Adrenal gland (tissue), 12 donors: ENCODE results near the gene ZCCHC3. TPM values are rescaled to one million over a fixed set of nuclear protein-coding genes. Genes with fewer than 3 reads are reported as not detected.

ENCODE experiments used
- DNase-seq, 7 donors: peaks; one replicate each; pipeline ENCODE4 v3.0.0-alpha.2; 2019 to 2020
- H3K27ac ChIP-seq, 5 donors: fragments of 200-600 bp; sonication (generic) in 4 of 5; 1 replicate in 3 of 5; 2 replicates in 2 of 5; pipeline versions ENCODE4 v1.5.1 to v1.8.0; 2016 to 2020; ENCODE audit warnings: mild to moderate bottlenecking in 1 of 5
- H3K27me3 ChIP-seq: fragments of 200-600 bp; 2 replicates; pipeline ENCODE4 v1.8.0; 2021
- H3K36me3 ChIP-seq, 2 donors: fragments of 200-600 bp; replicated peaks in 1 of 2; 1 replicate in 1 of 2; 2 replicates in 1 of 2; pipeline versions ENCODE4 v1.5.1 to v1.8.0; 2018 to 2022
- H3K4me1 ChIP-seq, 2 donors: fragments of 200-600 bp; replicated peaks in 1 of 2; 1 replicate in 1 of 2; 2 replicates in 1 of 2; pipeline versions ENCODE4 v1.5.1 to v1.8.0; 2018 to 2021
- H3K4me3 ChIP-seq, 4 donors: fragments of 200-600 bp; sonication (generic) in 3 of 4; one replicate each; pipeline ENCODE4 v1.5.1; 2016 to 2018
- H3K9me3 ChIP-seq, 3 donors: fragments of 200-600 bp; sonication (generic) in 1 of 3; replicated peaks in 1 of 3; 1 replicate in 2 of 3; 2 replicates in 1 of 3; pipeline versions ENCODE4 v1.5.1 to v1.8.0; 2016 to 2021
- POLR2A ChIP-seq, 2 donors: fragments of 450-650 bp; IDR thresholded peaks; one replicate each; pipeline ENCODE4 v1.6.1; 2017; ENCODE audit warnings: antibody characterized with exemption in 2 of 2, mild to moderate bottlenecking in 2 of 2, moderate library complexity in 1 of 2
- WGBS, 4 donors: extraction: QIAGEN DNeasy Blood & Tissue Kit in 2 of 4; methylation state at CpG; one replicate each; pipeline versions ENCODE4 v1.1.5 to v1.1.7; 2013 to 2017; 5-methylcytosine and 5-hydroxymethylcytosine counted together
- intact Hi-C, 2 donors: fragments of 100-400 bp; cut with DNase I; formaldehyde crosslinking; loops; one replicate each; pipeline versions ENCODE4 v1.14.1 to v1.15.0; 2022 to 2023
- polyA plus RNA-seq, 3 donors: library from polyadenylated mRNA; stranded (reverse); fragments of 200-250 nt in 2 of 3; fragments of 350-450 nt in 1 of 3; fragmentation: Illumina TruSeq in 1 of 3; extraction: RNeasy Lipid Tissue Mini Kit (QIAGEN cat#74804) in 1 of 3; gene quantifications; one replicate each; pipeline ENCODE4 v1.2.3, GENCODE V29; 2013 to 2014
- total RNA-seq, 9 donors: library from RNA; depleted of rRNA in 4 of 9; stranded (reverse); fragments of >200 nt in 4 of 9; fragments of 120-200 nt in 1 of 9; fragmentation: NEBNext Ultra II Directional in 1 of 9; extraction: Animal tissue kit (Norgen Biotek cat#: 25700) in 1 of 9; gene quantifications; one replicate each; pipeline versions ENCODE4 v1.1.0 to v1.2.4, GENCODE V29; 2013 to 2023
- TF ChIP-seq, protein P1 (sequence below), 6 experiments: fragments of 450-650 bp in 4 of 6; fragments of 200-600 bp in 2 of 6; sonication (generic) in 1 of 6; IDR thresholded peaks; 1 replicate in 5 of 6; 2 replicates in 1 of 6; pipeline versions ENCODE4 v1.5.1 to v1.8.0; 2016 to 2021; ENCODE audit warnings: antibody characterized with exemption in 6 of 6, mild to moderate bottlenecking in 2 of 6, moderate library complexity in 1 of 6
- donor health status: healthy with polysubstance abuse.
- donor health status: Bipolar disorder and iron deficiency.
- donor health status: DM: yes; HTN: yes; CAD: no.
- donor health status: DM: no; HTN: no; CAD: no.
- donor health status: DM: no; HTN: no; CAD: no.
- donor health status: DM: yes; HTN: yes; CAD: no.

The ZCCHC3 gene
- total and polyA plus RNA-seq, 12 donors = 11.1 to 29.3 (median 16.3) TPM

DNA sequence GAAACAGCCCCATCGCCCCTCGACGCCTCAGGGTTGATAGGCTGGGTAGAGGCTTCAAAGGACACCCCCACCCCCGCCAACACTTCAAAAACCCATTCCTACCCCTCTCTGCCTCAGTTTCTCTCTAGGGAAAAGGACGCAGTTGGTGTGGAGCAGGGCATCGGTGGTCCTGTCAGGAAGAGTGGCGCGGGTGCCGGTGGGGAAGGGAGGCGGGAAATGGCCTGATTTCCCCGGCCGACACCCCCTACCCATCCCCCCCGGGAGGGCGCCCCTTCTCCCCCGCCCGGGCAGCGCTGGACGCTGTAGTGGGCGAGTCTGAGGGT, 49.9 kb downstream of the ZCCHC3 start:
- DNase-seq = peak in 1 of 7 donors; percentile 27
- peaks cover 0 to 11% of the 10 kb centered on the region in 2 donors for H3K4me1 ChIP-seq
- peak overlapping the region; percentile 55 to 96 (median 90) for H3K27ac ChIP-seq
- intact Hi-C loops = no loop called here
- H3K4me3 ChIP-seq = peak overlapping the region; percentile 7 to 73 (median 36)
- H3K27me3 ChIP-seq = no peaks in the 10 kb centered on the region
- H3K9me3 ChIP-seq = no peaks in the 10 kb centered on the region
- H3K36me3 ChIP-seq = peaks cover 0 to 18% of the 10 kb centered on the region in 2 donors
- TF ChIP-seq POLR2A (IDR thresholded peaks at IDR 0.05) = no peak
- TF ChIP-seq, protein P1, sequence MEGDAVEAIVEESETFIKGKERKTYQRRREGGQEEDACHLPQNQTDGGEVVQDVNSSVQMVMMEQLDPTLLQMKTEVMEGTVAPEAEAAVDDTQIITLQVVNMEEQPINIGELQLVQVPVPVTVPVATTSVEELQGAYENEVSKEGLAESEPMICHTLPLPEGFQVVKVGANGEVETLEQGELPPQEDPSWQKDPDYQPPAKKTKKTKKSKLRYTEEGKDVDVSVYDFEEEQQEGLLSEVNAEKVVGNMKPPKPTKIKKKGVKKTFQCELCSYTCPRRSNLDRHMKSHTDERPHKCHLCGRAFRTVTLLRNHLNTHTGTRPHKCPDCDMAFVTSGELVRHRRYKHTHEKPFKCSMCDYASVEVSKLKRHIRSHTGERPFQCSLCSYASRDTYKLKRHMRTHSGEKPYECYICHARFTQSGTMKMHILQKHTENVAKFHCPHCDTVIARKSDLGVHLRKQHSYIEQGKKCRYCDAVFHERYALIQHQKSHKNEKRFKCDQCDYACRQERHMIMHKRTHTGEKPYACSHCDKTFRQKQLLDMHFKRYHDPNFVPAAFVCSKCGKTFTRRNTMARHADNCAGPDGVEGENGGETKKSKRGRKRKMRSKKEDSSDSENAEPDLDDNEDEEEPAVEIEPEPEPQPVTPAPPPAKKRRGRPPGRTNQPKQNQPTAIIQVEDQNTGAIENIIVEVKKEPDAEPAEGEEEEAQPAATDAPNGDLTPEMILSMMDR (IDR thresholded peaks at IDR 0.05) = no peak
- WGBS, 4 donors = 1 to 3% (median 1%) methylated on average over 12 to 19 of the region's 19 CpGs; no CpG with 5 or more reads in 1 of the 4 donors

DNA sequence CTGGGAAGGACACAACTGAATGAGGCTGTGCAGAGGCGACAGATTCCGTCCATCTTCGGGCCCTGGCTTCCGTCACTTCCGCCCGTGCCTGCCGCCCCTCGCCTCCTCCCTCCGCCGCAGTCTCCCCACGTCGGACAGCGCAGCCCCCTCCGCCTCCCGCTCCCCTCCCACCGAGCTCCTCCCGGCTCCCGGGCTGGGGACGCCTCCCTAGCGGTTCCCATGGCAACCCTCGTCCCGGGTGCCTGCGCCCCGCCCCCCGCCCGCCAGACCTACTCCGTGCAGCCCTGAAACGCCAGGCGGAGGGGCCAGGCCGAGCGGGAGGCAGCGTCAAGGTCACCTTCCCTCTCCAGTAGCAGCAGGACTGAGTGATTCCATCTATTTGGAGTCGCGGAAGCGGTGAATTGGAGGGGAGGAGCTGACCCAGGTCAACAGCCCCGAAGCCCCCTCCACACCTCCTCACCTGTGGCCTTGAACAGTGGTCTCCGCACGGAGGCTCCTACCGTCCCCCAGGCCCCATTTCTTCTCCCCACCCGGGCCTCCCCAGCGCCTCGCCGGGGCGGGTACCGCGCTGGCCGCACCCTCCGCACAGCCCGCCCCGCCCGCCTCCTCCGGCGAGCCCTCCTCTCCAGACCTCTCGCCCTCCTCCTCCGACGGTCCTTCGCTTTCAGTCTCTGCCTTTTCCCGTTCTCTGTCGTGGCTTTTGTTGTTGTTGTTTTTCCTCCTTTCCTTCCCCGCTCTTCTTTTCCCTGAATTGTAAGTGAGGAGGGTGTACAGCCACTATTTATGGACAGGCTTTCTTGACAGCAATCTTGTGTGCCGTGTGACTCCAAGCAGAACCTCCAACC, 50.5 kb downstream of the ZCCHC3 start:
- Histone ChIP-seq H3K9me3 (no peaks in the 10 kb centered on the region), H3K4me1 (peaks cover 0 to 11% of the 10 kb centered on the region in 2 donors), H3K36me3 (peaks cover 0 to 18% of the 10 kb centered on the region in 2 donors), H3K27ac (peak overlapping the region; percentile 57 to 96 (median 90)), H3K4me3 (peak overlapping the region; percentile 9 to 73 (median 57)), H3K27me3 (no peaks in the 10 kb centered on the region)
- intact Hi-C loops = no loop called here
- 0 to 2% (median 1%) methylated on average over 20 to 61 of the region's 61 CpGs for WGBS, 4 donors
- DNase-seq = peak; percentile 95 to 98 (median 97)
- peak; percentile 47 to 69 for TF ChIP-seq POLR2A (IDR thresholded peaks at IDR 0.05)
- TF ChIP-seq, protein P1 (IDR thresholded peaks at IDR 0.05) = no peak

DNA sequence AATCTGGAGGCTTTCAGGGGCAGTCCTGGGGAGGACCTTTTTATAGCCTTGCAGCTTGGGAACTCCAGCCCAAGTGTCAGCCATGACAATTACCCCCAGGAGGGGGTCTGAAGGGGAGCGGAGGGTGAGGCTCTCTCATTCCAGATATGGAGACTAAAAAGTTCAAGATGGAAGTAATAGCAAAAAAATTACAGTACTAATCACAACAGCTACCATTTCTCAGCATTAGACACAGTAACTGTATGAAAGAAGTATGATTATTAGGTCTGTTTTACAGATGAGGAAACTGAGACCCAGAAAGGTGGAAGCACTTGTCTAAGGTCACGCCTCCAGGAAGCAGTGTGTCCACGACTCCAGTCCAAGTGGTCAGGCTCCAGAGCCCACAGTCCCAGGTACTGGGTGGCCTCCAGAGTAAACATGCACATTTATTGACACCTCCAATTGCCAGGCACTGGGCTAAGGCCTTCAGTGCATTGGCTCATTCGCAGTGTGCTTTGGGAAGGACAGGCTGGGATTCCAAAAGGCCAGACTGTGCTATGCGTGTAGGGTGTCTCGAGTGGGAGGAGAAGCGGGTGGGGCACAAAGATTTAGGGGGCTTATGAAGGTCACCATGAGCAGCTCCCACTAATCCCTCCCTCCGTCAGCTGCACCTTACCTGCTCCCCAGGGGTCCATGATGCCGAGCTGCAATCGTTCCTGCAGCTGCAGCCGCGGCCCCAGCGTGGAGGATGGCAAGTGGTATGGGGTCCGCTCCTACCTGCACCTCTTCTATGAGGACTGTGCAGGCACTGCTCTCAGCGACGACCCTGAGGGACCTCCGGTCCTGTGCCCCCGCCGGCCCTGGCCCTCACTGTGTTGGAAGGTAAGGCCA, 51.8 kb downstream of the ZCCHC3 start:
- peaks cover 0 to 16% of the 10 kb centered on the region in 2 donors for H3K4me1 ChIP-seq
- no peak overlapping the region for H3K27ac ChIP-seq
- whole genome bisulfite sequencing, 4 donors = 76 to 93% (median 90%) methylated on average over 8 to 19 of the region's 19 CpGs

More for the DNA sequence above, 51.8 kb downstream of the ZCCHC3 start:
- Histone ChIP-seq H3K27me3 (no peaks in the 10 kb centered on the region), H3K9me3 (no peaks in the 10 kb centered on the region), H3K36me3 (peaks cover 0 to 26% of the 10 kb centered on the region in 2 donors), H3K4me3 (no peak overlapping the region)
- peak in 1 of 7 donors; percentile 30 for DNase-seq
- intact Hi-C loops = no loop called here
- TF ChIP-seq POLR2A (IDR thresholded peaks at IDR 0.05) = no peak
- TF ChIP-seq, protein P1 (IDR thresholded peaks at IDR 0.05) = no peak

Other genes with a start within 250 kb of the ZCCHC3 start
- gene DEFB125, start 209.9 kb upstream of the ZCCHC3 start, total RNA-seq = not detected
- gene DEFB125, start 209.9 kb upstream of the ZCCHC3 start, polyA plus RNA-seq = not detected
- gene DEFB126, start 155.0 kb upstream of the ZCCHC3 start, total RNA-seq = not detected
- not detected for gene DEFB126, start 155.0 kb upstream of the ZCCHC3 start, polyA plus RNA-seq
- gene DEFB127, start 140.1 kb upstream of the ZCCHC3 start, total RNA-seq = not detected
- not detected for gene DEFB127, start 140.1 kb upstream of the ZCCHC3 start, polyA plus RNA-seq
- gene DEFB128, start 107.9 kb upstream of the ZCCHC3 start, total RNA-seq = not detected
- not detected for gene DEFB128, start 107.9 kb upstream of the ZCCHC3 start, polyA plus RNA-seq
- not detected for gene DEFB129, start 70.3 kb upstream of the ZCCHC3 start, total RNA-seq
- gene DEFB129, start 70.3 kb upstream of the ZCCHC3 start, polyA plus RNA-seq = not detected
- gene DEFB132, start 39.8 kb upstream of the ZCCHC3 start, total RNA-seq = not detected
- gene DEFB132, start 39.8 kb upstream of the ZCCHC3 start, polyA plus RNA-seq = under 1 TPM in 1 of 3 donors, not detected in 2; 0.03 TPM
- gene C20orf96, start 6.8 kb upstream of the ZCCHC3 start, total RNA-seq = 10 to 100 TPM in 1 of 9 donors, 1 to 10 TPM in 8; 2.7 to 20.2 (median 6.0) TPM
- 10 to 100 TPM in 1 of 3 donors, 1 to 10 TPM in 2; 5.3 to 13.7 (median 7.6) TPM for gene C20orf96, start 6.8 kb upstream of the ZCCHC3 start, polyA plus RNA-seq
- gene SOX12, start 28.0 kb downstream of the ZCCHC3 start, total RNA-seq = 10 to 100 TPM in 6 of 9 donors, 1 to 10 TPM in 3; 4.6 to 38.8 (median 11.5) TPM
- gene SOX12, start 28.0 kb downstream of the ZCCHC3 start, polyA plus RNA-seq = 10 to 100 TPM in 1 of 3 donors, 1 to 10 TPM in 2; 2.0 to 12.8 (median 5.4) TPM
- 100 to 1,000 TPM in 2 of 9 donors, 10 to 100 TPM in 7; 33.7 to 146 (median 80.6) TPM for gene NRSN2, start 49.5 kb downstream of the ZCCHC3 start, total RNA-seq
- 100 to 1,000 TPM in 2 of 3 donors, 10 to 100 TPM in 1; 70.0 to 263 (median 249) TPM for gene NRSN2, start 49.5 kb downstream of the ZCCHC3 start, polyA plus RNA-seq
- gene TRIB3, start 83.2 kb downstream of the ZCCHC3 start, total RNA-seq = 10 to 100 TPM in 4 of 9 donors, 1 to 10 TPM in 5; 2.4 to 39.7 (median 9.4) TPM
- gene TRIB3, start 83.2 kb downstream of the ZCCHC3 start, polyA plus RNA-seq = 10 to 100 TPM in 1 of 3 donors, 1 to 10 TPM in 2; 4.3 to 10.8 (median 5.3) TPM
- 100 to 1,000 TPM in 6 of 9 donors, 10 to 100 TPM in 3; 55.2 to 163 (median 126) TPM for gene RBCK1, start 110.7 kb downstream of the ZCCHC3 start, total RNA-seq
- gene RBCK1, start 110.7 kb downstream of the ZCCHC3 start, polyA plus RNA-seq = 100 to 1,000 TPM in 2 of 3 donors, 10 to 100 TPM in 1; 82.9 to 339 (median 253) TPM
- gene TBC1D20, start 165.0 kb downstream of the ZCCHC3 start, total RNA-seq = 10 to 100 TPM; 35.6 to 53.6 (median 44.9) TPM
- 10 to 100 TPM; 23.8 to 38.5 (median 38.2) TPM for gene TBC1D20, start 165.0 kb downstream of the ZCCHC3 start, polyA plus RNA-seq
- 100 to 1,000 TPM in 5 of 9 donors, 10 to 100 TPM in 4; 61.9 to 146 (median 101) TPM for gene CSNK2A1, start 246.2 kb downstream of the ZCCHC3 start, total RNA-seq
- gene CSNK2A1, start 246.2 kb downstream of the ZCCHC3 start, polyA plus RNA-seq = 100 to 1,000 TPM in 1 of 3 donors, 10 to 100 TPM in 2; 18.9 to 192 (median 22.7) TPM